HG03520 (cell line): ENCODE measurements around the gene NEK11.
"Not testable (repeated sequence)": the region's sequence is repeated elsewhere in the genome, so short reads cannot be mapped to it uniquely, and the experiment has no call there.

ENCODE experiments used
- ATAC-seq: cut with Tn5 transposase; IDR thresholded peaks from one replicate; pipeline ENCODE4 v1.9.1; 2021; ENCODE audit warnings: mild to moderate bottlenecking, moderate library complexity; ENCODE audit not compliant: unreplicated experiment

Gene NEK11

DNA sequence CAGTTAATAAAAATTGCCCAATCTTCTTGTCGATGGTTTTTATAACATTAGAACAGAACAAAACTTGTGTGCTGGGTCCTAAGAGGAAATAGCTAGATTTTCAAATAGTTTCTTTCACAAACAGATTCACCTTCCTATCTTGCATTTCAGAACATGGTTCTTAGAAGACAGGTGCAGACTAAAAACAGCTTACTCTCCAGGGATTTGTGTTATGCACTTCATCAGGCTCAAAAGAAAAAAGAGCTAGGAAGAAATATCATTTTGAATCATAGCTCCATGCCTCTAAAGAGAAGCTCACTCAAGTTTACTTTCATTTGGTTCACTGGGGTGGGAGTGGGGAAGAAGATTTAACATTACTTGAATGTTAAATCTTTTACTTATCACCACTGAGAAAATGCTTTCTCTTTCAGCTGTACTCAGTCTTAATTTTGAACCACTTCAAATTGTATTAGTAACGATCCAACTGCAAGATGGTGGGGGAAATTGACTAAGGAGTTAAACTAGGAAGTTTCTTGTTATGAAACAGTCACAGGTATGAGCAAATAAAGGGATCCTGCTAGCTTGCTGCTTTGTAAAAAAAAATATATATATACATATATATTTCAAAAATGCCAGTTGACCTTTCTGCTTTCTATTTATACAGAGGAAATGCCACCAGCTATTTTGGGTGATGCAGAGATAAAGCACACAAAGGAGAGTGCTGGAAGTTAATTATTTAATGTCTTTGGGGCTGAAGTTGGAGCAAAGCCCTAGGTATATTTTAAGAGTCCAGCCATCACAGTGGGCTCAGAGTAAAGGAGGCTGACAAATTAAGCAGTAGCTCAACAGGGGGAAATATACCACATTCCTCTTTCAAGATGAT, 326.6 kb downstream of the NEK11 start:
- no peak for ATAC-seq

DNA sequence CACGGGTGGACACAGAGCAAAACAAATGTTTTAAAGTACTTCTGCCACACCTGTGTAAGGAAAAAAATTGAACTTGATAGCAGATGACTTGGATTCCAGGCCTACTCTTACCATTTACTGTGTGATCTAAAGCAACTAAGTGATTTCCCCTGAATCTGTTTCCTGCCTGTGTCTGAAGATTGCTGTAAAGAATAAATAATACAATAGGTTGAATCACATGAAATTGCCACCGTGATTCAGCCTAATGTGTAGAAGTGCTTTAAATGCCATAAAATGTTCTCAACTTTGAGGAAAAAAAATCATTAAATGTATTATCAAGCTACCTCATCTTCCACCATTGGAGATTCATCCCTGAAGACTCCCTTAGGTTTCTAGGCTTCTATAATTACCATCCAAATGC, 327.3 kb downstream of the NEK11 start:
- ATAC-seq, result no peak

DNA sequence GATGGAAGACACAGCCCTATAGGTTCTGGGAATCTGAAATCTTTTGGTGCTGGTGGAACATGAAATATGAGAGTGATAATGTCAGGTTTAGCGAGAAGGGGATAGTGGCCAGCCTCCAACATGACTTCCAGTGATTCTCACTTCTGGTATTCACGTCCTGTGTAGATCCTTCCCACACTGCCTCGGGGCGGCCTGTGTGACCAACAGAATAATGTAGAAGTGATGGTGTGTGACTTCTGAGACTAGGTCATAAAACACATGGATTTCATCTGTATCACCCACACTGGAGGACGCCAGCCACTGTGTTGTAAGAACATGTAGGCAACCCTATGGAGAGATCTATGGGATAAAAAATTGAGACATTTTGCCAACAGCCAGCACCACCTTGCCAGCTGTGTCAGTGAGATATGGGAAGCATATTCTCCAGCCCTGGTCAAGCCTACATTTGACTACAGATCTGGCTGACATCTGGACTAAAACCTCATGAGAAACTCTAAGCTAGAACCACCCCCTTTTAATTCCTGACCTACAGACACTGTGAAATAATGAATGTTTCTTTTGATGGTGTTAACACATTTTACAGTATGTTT, 329.4 kb downstream of the NEK11 start:
- ATAC-seq, result no peak

DNA sequence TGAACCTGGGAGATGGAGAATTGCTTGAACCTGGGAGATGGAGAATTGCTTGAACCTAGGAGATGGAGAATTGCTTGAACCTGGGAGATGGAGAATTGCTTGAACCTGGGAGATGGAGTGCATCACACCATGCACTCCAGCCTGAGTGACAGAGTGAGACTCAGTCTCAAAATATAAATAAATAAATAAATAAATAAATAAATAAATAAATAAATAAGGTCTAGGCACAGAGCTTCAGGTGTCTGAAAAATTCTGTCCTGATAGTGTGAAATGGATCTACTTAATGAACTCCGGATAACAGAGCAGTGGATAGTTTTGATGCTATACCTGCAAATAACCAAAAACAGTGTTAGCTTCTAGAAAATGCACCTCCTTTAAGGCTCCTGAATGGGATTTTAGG, 330.6 kb downstream of the NEK11 start:
- ATAC-seq, result no peak

DNA sequence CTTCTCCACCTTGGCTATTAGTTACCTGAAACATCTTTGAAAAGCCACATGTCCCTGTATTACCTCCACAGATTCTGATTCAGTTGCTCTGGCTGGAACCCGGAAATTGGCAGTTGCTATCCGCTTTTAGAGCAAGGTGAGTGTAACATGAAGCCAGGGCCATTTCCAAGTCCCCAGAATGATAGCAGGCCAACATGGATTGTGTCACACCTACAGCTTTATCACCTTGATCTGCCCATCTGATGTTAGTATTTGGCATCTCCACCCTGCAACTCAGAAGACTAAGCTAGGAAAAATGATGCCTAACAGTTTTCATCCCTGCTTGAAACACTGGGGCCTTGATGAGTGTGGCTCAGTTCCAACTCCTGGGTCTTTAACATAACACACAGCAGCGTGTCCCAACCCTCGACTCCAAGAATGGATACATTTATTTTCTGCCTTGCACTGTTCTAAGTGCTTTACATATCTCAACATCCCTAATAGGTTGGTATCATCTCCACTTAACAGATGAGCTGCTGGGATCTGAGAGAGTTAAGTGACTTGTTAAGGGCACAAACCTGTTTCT, 333.6 kb downstream of the NEK11 start:
- ATAC-seq, result no peak

DNA sequence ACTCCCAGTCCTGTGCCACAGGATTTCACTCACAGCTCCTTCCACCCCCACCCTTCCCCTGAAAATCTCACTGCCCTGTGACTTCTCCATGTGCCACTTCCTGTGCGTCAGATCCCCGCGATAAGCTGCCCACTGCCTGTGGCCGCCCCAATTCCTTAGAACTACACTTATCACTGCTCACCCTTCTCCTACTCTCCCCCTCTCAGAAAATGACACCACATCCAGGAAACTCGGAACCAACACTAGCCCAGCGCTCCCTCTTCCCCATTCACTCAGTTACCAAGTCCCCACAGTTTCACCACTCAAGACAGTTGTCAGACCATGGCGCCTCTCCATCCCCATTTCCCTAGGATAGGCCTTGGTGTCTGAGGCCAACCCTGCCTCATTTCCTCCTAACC, 334.4 kb downstream of the NEK11 start:
- not testable (repeated sequence) for ATAC-seq

DNA sequence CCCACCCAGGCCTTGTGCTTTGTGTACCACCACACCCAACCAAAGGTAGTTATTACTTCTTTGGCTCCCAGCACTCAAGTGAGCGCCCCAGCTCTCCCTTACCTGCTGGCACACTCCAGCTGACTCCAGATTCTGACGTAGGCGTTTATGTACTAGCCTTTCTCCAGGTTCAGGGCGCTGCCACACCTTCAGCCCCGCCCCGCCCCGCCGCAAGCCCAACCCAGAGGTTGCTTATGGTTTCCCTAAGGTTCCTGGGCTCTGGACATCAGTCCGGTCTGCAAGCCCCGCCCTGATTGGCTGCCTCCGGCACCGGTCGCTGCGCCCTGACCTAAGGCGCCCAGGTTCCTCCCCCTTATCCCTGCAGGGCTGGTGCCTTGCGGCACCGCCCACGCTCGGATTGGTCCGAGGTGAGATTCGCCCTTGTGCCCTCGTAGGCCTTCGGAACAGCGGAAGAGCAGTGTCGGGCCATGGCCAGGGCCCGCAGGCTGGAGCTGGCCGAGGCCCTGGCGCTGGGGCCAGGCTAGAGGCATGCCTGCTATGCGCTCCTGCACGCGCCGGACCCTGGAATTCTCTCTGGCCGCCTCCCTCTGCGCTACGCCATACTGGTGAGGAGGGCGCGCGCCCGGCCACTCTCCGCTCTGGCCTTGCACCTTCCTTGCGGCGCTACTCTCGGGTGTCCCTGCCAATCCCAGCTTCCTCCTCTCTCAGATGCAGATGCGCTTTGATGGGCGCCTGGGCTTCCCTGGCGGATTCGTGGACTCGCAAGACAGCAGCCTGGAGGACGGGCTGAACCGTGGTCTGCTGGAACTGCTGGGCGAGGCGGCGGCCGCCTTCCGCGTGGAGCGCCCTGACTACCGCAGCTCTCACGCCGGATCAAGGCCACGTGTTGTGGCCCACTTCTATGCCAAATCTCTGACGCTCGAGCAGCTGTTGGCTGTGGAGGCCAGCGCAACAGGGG, 335.1 kb downstream of the NEK11 start:
- peak; percentile 95 for ATAC-seq

DNA sequence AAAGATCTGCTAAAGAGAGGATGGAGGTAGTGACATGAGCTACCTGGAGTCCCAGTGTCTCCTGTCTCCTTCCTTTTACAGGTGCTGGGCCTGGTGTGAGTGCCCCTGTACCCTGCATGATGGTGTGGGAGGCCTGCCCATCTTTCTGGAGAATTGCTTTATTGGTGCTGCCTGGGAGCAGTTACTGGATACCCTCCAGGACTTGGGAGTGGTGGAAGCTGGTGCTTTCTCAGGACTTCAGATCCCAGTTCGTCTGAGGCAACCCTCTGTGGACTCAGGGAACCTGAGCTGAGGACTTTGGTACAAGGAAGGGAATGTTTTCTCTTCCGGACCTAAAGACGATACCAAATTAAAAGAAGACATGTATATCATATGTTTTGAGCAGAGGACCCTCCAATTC, 336.6 kb downstream of the NEK11 start:
- no peak for ATAC-seq

DNA sequence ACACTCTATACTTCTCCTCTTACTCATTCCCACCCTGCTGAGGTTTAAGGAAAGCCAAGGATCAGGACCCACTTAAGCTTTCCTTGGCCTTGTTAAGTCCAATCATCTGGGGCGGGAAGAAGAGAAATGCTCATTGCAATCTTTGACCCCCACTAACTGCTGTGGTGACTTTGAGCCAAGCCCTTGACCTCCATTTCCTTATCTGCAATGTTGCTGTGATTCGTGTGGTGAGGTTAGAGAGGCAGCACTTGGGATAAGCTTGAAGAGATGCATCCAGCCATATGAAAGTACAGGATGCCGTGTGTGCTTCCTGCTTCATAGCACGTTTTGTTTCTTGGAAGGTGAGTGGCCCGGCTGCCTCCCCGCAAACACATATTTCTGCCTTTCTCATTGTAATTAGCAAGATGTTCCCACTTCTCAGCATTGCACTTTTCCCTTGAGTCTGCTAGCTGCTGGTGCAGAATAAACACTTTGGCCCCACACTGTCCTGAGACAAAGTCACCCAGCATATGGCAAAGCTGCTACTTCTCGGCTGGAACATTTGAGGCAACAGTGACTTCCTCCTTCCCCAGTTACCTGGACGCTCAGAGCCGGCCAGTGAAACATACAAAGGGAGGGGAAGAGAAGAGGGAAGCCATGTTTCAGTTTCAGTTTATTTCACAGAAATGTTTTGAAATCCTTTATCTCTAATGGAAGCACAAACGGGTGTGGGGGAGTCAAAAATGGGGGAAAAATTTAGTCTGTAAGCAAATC, 344.4 kb downstream of the NEK11 start:
- ATAC-seq, result no peak

DNA sequence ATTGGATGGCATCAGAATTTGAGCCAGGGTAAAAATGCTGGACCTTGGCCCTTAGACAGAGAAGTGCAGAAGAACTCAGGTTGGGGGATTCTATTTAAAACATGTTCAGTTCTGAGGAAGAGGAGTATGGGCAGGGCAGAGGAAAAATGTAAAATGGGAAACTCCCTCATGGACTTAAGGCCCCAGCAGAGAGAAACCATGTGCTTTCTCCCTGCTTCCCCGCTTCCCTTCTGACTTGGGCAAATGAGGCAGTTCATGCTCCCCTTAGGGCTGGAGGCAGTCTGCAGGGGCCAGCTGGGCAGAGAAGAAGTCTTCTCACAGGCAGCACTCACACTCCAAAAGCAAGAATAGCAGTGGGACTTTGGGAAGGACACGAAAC, 345.0 kb downstream of the NEK11 start:
- no peak for ATAC-seq

DNA sequence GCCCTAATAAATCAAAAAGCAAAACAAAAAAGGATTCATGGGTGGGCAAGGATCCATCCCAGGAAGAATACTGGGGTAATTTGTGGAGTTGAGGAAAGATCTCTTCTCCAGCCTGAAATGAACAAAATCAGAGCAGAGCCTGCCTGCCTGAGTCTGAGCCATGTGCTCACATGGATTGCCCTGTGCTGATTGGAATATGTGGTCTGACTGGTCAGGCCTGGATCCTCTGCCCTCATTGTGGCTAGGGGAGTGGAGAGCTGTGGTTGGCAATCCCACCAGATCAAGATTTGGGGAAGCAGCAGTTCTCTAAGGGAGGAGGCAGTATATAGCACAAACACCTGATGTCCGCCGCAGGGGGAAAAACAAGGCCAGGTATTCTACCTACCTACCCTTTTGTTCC, 348.1 kb downstream of the NEK11 start:
- ATAC-seq, result no peak

DNA sequence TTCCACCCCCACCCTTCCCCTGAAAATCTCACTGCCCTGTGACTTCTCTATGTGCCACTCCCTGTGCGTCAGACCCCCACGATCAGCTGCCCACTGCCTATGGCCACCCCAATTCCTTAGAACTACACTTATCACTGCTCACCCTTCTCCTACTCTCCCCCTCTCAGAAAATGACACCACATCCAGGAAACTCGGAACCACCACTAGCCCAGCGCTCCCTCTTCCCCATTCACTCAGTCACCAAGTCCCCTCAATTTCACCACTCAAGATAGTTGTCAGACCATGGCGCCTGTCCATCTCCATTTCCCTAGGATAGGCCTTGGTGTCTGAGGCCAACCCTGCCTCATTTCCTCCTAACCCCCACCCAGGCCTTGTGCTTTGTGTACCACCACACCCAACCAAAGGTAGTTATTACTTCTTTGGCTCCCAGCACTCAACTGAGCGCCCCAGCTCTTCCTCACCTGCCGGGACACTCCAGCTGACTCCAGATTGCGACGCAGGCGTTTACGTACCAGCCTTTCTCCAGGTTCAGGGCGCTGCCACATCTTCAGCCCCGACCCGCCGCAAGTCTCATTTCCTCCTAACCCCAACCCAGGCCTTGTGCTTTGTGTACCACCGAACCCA, 354.3 kb downstream of the NEK11 start:
- peak; percentile 10 for ATAC-seq

DNA sequence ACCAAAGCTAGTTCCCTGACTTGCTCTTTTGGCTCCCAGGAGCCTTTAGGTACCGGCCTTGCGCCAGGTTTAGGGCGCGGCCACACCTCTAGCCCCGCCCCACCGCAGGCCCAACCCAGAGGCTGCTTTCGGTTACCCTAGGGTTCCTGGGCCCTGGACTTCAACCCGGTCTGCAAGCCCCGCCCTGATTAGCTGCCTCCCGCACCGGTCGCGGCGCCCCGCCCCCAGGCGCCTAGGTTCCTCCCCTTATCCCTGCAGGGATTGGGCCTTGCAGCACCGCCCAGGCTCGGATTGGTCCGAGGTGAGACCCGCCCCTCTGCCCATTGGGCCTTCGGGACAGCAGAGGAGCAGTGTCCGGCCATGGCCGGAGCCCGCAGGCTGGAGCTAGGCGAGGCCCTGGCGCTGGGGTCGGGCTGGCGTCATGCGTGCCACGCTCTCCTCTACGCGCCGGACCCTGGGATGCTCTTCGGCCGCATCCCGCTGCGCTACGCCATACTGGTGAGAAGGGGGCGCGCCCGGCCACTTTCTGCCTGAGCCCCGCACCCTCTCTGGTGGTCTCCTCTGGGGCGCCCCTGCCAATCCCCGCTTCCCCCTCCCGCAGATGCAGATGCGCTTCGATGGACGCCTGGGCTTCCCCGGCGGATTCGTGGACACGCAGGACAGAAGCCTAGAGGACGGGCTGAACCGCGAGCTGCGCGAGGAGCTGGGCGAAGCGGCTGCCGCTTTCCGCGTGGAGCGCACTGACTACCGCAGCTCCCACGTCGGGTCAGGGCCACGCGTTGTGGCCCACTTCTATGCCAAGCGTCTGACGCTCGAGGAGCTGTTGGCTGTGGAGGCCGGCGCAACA, 355.0 kb downstream of the NEK11 start, which contains the start of gene NUDT16:
Gene NUDT16 (plus strand): TSS at position 330 of the 847 bp plus-strand sequence. CDS start 31 bp downstream, at position 361.
- ATAC-seq, result peak; percentile 97

DNA sequence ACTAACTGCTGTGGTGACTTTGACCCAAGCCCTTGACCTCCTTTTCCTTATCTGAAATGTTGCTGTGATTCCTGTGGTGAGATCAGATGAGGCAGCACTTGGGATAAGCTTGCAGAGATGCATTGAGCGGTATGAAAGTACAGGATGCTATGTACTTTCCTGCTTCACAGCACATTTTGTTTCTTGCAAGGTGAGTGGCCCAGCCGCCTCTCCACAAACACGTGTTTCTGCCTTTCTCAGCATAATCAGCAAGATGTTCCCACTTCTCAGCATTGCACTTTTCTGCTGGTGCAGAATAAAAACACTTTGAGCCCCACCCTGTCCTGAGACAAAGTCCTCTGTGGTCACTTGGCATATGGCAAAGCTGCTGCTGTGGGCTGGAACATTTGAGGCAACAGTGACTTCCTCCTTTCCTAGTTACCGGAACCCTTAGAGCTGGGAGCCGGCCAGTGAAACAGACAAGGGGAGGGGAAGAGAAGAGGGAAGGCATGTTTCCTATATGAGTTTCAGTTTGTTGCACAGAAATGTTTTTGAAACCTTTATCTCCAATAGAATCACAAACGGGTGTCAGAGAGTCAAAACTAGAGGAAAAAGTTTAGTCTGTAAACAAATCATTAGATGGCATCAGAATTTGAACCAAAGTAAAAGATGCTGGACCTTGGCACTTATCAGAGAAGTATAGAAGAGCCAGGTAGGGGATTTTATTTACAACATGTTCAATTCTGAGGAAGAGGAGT, 359.9 kb downstream of the NEK11 start:
- ATAC-seq, result no peak

DNA sequence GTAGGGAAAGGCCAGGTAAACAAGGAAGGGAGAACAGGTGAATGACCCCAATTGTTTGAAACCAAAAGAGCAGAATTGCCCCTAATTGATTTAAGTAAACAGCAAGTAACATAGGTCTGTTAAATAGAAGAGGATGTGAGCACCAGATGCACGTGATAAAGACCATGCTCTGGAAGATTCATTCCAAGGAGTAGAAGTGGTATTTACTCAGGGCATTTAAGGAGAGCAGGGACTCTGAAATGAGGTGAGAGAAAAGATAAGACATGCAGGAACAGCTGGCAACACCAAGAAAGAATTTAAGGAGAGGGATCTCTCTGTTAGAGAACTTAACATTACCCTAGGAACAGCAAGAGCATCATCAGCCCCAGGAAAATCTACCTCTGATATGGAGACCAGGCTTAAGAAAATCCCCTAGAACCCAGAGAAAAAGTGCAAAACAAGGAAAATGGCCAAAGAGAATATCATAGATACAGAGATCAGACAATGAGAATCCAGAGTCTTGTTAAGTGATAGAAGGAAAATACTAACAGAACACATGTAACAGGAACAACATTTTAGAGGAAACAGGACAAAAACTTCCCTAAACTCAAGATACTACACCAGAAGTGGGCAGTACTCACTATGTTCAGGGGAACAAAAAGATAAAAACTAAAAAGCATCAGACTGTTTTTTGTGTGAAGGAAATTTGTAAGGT, 361.3 kb downstream of the NEK11 start:
- ATAC-seq, result no peak

DNA sequence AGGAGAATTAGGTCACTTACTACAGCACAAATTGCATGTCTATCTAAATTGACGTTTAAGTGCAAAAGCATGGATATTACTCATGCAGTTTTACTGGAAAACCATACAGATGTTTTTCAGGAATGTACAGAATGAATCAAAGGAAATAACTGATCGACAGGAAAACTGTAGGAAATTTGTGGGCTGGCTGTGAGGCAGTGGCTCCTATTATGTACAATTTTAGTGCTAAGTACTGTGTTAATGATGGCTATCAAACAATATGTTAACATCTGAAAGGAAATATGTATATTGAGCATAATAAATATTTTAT, 361.8 kb downstream of the NEK11 start:
- no peak for ATAC-seq

DNA sequence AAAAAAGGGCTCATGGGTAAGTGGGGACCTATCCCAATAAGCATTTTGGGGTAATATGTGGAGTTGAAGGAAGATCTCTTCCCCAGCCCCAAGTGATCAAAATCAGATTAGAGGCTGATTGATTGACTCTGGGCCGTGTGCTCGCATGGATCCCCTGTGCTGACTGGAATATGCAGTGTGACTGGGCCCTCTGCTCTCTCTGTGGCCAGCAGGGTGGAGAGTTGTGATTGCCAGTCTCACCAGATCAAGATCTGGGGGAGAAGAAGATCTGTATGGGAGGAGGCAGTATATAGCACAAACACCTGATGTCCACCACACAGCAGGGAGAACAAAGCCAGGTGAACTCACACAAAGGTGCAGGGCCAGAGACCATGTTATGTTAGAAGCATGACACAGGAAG, 363.7 kb downstream of the NEK11 start:
- ATAC-seq, result no peak

DNA sequence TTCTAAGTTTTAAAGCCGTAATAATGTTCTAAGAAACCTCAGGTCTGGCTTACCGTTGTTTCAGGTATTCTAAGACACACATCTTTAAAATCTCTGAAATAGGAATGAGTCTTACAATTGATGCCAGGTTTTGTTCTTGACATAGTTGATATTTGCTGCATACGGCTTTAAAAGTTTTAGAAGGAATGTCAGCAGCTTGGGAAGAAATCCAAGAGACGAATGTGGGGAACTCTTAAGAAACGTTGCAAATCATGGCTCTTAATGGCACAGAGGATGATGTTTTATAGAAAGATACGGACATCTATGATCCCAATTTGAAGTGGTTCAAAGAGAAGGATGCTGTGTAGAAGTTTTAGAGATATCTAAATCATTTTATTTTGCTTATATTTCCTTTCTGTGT, 366.4 kb downstream of the NEK11 start:
- ATAC-seq, result no peak
